Hematopoietic multipotent progenitor cell treated with erythropoietin and hydrocortisone succinate and interleukin-3 and kit ligand, for 6 days (in vitro differentiated cells): ENCODE data around the gene ZNF436.
"Not testable (repeated sequence)": the region's sequence is repeated elsewhere in the genome, so short reads cannot be mapped to it uniquely, and the experiment has no call there.

Experiments
- DNase-seq: peaks from one replicate; pipeline ENCODE4 v3.0.0-alpha.2; 2015

Gene ZNF436

DNA sequence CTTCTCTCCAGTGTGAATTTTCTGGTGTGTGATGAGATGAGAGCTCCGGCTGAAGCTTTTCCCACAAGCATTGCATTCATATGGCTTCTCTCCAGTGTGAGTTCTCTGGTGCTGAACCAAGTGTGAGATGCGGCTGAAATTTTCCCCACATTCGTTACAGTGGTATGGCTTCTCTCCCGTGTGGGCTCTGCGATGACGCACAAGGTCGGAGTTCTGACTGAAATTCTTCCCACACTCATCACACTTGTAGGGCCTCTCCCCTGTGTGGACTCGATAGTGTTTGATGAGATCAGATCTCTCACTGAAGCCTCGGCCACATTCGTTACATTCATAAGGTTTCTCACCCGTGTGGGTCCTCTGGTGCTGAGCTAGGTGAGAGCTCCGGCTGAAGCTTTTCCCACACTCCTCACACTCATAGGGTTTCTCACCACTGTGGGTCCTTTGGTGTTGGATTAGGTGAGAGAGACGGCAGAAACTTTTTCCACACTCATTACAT lies 7.4 kb downstream of the ZNF436 start:
- DNase-seq = peak; percentile 34

DNA sequence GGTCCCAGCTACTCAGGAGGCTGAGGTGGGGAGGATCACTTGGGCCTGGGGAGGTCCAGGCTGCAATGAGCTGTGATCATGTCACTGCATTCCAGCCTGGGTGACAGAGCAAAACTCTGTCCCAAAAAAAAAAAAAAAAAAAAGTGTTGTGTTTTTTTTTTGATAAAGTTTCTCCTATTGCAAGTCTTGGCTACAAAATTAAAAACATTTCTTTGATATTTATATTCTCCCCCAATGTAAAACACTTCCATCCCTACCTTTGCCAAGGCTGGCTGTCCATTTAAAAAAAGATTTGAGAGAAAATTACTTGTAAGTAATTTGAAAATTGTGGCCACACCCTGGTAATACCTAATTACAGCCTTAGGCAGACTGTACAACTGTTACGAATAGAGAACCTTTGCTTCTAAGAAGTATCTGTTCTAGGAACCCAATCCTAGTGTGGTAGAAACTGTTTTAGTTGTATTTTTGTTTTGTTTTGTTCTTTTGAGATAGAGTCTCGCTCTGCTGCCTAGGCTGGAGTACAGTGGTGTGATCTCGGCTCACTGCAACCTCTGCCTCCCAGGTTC lies 11.2 kb downstream of the ZNF436 start:
- no peak for DNase-seq

DNA sequence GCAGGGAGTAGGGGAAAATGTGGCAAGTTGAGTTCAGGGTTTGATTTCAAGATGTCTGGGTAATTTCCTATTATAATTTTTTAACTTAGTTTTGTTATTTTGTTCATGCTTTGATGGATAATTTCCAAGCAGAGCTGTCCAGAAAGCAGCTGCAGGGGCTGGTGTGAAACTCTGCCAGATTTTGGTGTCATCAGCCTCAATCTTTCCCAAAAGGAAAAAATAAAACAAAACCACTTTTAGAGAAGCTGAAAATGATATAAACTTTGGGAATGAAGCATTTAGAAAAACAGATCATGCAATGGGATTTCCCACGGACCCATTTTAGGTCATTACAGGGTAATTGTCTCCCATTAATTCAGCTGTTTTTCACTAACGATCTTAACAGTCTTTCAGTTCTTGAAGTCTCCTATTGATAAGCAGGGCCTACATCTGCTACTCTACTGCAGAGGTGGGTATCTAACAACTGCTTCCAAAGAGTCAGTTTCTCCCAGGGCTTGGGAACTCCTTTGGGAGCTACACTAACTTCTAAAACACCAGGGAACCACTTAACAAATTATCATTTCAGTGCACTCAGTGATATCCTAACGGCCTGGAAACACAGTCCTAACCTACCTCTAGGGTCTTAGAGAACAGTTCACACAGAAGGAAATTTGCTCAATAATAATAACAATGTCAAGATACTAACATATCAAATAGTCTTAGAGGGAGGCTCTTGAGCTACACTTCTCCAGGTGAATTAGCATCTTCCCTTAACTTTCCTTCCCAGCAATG lies 12.3 kb downstream of the ZNF436 start:
- no peak for DNase-seq

DNA sequence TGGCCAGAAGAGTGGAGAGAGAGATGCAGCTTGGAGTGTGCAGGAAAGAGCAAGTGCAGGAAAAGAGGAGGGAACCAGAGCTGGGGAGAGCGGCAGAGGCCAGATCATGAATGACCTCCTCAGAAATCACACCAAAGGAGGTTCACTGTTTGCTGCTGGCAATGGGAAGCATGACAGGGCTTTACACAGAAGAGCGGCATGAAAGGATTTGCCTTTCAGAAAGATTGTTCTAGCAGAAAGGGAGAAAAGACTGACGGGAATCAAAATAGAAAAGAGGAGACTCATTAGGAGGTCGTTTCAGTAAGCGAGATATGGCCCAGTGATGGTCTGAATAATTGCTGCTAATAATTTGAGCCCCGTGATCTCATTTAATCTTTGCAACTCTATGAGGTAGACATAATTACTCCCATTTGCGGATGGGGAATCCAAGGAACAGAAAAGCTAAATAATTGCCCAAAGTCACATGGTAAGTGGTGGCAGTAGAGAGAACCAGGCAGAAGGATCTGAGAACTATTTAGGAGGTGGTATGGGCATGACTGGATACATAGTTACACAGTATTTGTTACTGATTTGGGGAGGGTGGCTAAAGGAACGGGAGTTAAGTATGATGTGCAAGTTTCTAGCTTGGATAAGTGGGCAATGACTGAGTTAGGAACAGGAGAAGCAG lies 13.0 kb downstream of the ZNF436 start:
- DNase-seq = no peak

DNA sequence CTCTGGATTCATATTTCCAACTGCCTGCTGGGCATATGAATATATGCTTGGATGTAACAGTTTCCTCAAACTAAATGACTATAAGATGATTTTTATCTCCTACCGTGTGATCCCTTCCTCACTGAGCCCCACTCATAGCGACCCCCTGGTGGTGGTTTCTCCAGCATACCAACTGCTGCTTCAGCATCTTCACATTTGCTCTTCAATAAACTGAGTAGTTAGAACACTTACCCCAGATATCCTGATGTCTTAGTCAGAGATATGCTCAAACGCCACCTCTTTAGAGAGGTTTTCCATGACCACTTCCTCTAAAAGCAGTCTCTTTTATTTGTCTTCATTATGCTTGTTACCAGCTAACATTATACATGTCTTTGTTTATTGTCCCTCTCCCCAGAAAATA lies 15.4 kb downstream of the ZNF436 start:
- peak; percentile 29 for DNase-seq

DNA sequence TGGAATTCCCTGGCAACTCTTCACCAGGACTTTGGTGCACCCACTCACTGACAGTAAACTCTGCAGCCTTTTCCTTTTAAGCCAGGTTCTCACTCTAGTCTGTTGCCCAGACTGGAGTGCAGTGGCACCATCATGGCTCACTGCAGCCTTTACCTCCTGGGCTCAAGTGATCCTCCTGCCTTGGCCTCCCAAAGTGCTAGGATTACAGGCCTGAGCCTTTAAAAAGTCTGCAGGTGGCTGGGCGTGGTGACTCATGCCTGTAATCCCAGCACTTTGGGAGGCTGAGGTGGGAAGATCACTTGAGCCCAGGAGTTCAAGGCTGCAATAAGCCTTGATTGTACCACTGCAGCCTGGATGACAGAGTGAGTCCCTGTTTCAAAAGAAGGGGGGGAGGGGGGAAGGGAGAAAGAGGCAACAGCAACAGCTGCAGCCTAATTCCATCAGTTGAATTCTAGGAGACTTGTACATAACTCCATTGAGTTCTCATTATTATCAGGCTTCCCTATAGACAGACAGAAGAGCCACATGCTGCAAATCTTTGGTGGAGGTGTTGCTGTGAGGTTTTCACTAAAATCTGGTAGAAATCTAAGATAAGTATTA lies 17.4 kb downstream of the ZNF436 start:
- no peak for DNase-seq

DNA sequence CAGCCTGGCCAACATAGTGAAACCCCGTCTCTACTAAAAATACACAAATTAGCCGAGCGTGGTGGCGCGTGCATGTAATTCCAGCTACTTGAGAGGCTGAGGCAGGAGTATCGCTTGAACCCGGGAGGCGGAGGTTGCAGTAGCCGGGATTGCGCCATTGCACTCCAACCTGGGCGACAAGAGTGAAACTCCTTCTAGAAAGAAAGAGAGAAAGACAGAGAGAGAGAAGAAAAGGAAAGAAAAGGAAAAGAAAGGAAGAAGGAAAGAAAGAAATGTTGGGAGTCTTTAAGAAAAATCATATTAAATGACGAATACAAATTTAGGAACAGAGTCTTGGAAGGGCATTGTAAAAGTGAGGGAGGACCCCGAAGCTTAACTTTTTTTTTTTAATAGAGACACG lies 23.7 kb downstream of the ZNF436 start:
- DNase-seq = no peak

DNA sequence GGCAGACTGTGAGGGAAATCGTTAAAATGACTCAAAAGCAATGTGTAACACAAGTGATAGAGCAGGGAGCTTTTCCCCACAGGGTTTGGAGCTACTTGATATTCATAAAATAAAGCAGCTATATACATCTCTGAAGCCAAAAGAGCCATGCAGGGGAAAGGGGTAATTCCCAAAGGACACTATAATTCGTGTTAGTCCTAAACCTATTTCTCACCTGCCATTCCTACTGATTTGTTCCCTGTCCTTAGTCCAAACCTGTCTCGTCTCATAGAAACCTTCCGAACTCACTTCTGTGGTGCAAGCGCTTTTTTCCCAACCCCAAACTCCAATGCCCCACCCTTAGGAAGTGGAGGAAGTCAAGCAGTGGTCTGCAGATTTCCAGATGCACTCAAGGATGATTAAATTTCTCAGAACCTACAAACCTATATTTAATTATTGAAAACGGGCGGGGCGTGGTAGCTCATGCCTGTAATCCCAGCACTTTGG lies 24.6 kb downstream of the ZNF436 start:
- no peak for DNase-seq

DNA sequence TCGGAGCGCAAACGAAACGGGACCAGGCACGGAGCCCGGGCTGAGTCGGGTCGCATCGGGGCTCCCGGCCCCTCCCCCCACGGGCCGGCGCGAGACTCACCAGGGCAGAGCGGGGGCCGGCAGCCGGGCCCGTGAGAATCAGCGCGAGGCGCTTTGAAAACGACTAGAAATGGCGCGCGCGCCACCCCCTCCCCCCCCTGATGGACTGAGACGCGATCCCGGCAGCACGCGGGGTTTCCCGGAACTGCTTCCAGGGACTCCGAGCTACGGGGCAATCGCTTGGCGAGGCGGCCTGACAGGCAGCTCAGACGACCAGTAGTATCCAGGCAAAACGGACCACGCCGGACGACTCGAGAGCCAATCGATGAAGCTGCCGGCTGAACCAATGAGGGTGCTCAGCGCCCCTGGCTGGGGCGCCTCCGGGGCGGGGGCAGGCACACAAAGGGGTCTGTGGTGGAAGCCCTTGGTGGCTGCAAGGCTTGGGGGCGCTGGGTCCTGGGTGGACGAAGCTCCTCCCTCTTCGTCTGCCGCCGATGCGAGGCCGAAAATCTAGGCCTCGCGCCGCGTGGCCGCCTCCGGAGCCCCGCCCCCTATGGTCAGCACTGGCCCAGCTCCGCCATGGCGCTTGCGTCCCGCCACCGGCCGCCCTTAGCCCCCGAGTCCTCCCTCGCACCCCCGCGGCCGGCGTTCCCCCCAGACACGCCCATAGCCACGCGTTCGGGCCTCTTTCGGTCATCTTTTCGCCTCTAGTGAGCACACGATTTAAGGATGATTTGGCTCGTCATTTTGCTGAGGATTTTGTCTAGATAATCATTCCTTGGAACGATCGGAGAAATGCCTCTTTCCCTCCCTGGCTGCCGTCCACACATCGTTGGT lies 25.3 kb downstream of the ZNF436 start, which contains the start of gene HNRNPR:
Gene HNRNPR, minus strand, starts transcription at position 174 of the 876 bp plus-strand sequence. CDS start 3,276 bp downstream, outside the sequence.
- peak; percentile 99 for DNase-seq

DNA sequence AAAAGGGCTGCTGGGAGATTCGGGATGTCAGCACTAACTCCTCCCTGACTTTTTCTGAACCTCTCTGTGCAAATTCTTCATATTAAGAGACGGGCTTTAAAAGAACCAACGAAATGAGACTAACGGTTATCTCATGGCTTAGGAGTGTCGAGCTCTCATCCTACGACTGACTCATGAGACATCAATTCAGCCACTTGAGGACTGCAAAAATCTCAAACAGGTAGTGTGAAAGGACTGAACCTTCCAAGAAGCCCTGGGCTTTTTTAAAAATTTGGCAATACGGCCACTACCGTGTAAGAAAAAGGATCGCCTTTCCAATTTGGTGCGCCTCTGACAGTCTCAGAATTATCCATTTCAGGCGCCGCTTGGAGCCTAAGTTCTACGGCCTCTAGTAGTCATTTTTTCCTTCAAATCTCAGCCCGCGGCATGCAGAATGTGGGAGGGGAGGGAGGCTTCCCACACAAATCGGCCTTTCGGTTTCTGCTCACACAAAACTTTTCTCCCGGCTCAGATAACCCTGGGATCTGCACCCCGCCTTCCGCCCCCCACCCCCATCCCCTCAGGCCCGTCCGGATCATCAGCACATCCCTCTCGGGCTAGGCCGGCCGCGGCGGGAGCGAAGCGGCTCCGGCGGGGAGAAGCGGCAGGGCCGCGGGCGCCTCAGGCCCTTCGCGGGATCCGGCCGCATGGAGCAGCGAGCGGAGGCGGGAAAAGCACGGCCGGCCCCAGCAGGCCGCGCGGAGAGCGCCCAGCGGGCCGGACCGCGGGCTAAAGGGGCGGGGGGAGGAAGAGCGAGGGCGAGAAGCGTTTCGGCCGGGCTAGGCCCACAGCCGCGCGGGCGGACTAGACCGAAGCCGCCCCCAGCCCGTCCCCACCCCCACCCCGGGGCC lies 26.2 kb downstream of the ZNF436 start:
- DNase-seq = peak; percentile 76

DNA sequence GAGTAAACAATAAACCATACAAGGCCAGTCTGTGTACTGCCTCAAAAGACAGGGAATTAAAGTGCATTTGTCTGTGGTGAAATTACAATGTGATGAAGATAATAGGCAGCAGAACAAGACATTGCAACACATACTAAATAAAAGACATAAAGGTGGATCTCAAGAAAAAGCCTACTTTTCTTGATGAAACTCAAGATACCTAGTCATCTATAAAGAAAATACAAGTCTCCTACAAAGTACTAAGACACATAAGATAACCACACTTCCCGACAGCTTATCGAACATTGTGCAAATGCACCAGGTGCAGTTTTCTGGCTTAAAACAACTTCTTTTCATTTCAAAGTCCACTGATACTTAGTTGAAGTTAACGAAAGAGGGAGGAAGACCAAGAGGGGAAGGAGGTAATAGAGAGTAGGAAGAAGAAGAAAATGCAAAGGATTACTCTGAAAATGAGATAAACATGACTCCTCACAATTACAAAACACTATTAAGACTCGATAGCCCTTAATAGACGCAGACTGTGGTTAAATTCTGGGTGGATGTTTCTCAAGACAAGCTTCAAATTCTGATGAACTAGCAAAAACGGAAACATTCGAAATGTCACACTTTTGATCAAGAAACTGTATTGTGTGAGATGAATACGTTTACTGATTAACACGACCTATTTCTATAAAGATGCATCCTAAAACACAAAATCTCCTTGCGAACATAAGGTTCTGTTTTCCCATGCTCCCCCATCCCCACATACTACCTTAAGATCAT lies 27.5 kb downstream of the ZNF436 start:
- peak; percentile 62 for DNase-seq

DNA sequence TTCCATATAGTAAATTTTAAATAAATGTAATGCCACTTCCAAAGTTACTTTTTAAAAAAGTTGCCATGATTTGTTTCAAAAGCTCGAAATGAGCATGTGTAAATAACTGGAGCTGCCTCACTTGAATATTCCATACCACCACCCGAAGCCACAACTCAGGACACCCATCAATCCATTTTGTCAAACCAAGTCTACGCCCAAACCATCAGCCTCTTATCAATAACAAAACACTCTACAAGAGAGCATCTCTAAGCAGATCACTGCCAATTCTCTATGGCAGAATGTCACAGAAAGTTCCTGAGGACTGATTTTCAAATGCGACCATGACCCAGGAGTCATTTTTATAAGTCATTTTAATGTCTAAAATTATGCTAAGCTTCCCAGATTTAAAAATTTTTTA lies 30.0 kb downstream of the ZNF436 start:
- DNase-seq = peak; percentile 52

DNA sequence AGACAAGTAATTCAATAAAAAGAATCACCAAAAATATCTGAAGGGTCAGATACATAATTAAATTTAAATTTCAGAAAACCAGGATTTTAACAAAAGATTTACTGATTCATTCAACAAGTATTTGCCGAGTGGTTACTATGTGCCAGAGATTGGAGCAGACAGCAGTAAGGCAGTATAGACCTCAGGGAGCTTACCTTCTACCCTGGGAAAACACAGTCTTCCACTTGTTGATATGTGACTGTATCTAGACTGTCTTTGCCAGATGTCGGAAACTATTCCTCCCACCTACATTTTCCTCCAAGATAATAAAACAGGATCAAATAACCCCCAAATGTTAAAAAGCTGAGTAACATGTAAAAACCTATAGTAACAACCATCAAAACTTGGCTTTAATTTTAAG lies 31.8 kb downstream of the ZNF436 start:
- DNase-seq = no peak

DNA sequence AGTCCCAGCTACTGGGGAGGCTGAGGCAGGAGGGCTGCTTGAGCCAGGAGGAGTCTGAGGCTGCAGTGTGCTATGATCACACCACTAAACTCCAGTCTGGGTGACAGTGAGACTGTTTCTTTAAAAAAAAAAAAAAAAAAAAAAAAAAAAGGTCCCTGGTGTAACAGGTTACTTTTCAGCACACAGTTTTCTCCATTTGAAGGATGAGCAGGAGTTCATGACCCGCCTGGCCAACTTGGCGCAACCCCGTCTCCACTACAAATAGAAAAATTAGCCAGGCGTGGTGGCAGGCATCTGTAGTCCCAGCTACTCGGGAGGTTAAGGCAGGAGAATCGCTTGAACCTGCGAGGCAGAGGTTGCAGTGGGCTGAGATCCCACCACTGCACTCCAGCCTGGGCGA lies 37.9 kb downstream of the ZNF436 start:
- no peak for DNase-seq

DNA sequence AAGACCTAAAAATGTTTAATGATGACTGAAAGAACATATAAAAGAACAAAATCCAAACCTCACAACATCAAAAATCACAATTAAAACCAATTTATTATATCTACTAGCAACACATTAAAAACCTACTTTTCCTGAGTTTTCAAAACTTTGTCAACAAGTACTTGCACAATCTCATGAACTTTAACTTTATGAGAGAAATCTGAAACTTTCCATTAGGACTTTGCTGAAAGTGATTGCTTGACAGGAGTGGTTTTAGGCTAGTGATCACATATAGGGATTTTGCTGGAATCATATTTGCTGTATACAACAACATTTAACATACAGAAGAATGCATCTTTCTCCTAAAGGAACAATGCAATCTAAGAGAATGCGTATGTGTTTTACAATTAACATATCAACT lies 38.8 kb downstream of the ZNF436 start:
- DNase-seq = no peak

DNA sequence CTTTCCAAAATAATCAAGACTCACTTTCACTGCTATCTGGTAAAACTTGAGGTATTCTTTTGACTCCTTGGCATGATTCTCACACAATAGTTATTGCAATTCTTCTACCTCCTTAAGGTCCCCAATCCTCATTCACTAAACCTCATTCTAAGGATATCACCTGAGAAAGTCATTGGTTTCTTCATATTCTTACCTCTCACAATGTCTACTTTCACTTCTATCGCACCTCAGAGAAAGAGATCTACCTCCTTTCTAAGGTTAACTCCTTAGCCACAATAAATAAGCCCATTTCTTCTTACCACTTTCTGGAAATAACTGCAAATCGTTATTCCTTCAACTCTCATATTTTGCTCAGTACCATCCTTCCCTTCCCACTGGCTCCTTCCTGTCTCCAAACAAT lies 44.2 kb downstream of the ZNF436 start:
- DNase-seq = no peak

DNA sequence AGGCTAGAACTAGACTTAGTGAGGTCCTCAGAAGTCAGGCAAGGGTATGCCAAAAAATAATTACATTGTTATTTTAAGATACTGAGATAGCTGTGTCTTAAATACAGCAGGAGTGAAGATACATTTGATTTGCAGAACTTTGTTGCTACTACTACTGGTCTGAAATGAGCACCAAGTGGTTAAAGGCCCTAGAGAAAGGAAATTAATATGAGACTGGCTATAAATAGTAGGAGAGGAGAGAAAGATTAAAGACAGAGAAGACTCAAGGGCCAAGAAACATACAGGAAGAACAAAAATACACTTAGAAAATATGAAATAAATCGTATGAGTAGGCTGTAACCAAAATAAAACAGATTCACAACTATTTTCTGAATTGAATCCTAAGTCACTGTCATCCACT lies 46.9 kb downstream of the ZNF436 start:
- no peak for DNase-seq

DNA sequence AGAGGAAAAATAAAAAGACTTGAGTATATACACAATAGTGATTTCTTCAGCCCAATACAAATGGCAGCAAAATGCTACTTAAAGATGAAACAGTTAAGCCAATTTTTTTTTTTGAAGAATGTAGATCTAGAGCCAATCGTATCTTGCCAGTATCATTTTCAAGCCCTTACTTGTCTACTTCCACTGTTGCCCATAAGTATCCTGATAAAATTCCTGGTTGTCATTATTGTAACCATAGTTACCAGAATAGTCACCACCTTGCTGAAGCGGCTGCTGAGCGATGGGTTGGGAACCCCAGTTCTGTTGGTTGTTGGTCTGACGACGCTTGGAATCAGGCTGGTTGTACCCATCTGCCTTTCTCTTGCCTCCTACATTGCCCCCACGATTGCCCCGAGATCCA lies 59.4 kb downstream of the ZNF436 start:
- DNase-seq = not testable (repeated sequence)
